GM18867 (cell line): ENCODE results near the gene ARPIN.
"Not testable (repeated sequence)": the region's sequence is repeated elsewhere in the genome, so short reads cannot be mapped to it uniquely, and the experiment has no call there.

Source experiments
- ATAC-seq: cut with Tn5 transposase; IDR thresholded peaks from one replicate; pipeline ENCODE4 v1.9.1; 2021; ENCODE audit warnings: mild to moderate bottlenecking, moderate library complexity; ENCODE audit not compliant: unreplicated experiment

Gene ARPIN

GRCh38 chr15:89880727-89881126 is 32.0 kb downstream of the ARPIN start:
- ATAC-seq, result no peak

- ATAC-seq, result no peak
Measured at GRCh38 chr15:89878323-89878722, 34.4 kb downstream of the ARPIN start.

GRCh38 chr15:89877083-89877425 is 35.7 kb downstream of the ARPIN start:
- no peak for ATAC-seq

- no peak for ATAC-seq
Measured at GRCh38 chr15:89876396-89877082, 36.2 kb downstream of the ARPIN start.

GRCh38 chr15:89875741-89876140 is 37.0 kb downstream of the ARPIN start:
- ATAC-seq, result no peak

- ATAC-seq, result peak; percentile 89
Measured at GRCh38 chr15:89874926-89875564, 37.7 kb downstream of the ARPIN start.

GRCh38 chr15:89870688-89871288 is 42.0 kb downstream of the ARPIN start:
- no peak for ATAC-seq

GRCh38 chr15:89870006-89870405 is 42.7 kb downstream of the ARPIN start:
- no peak for ATAC-seq

- ATAC-seq, result not testable (repeated sequence)
Measured at GRCh38 chr15:89869490-89869889, 43.3 kb downstream of the ARPIN start.

GRCh38 chr15:89864958-89865739 is 47.6 kb downstream of the ARPIN start:
- no peak for ATAC-seq

GRCh38 chr15:89863918-89864317 is 48.8 kb downstream of the ARPIN start:
- no peak for ATAC-seq

GRCh38 chr15:89860891-89861290 is 51.9 kb downstream of the ARPIN start:
- no peak for ATAC-seq

GRCh38 chr15:89860431-89860830 is 52.3 kb downstream of the ARPIN start:
- no peak for ATAC-seq

GRCh38 chr15:89858661-89859458 is 53.9 kb downstream of the ARPIN start:
- no peak for ATAC-seq

GRCh38 chr15:89857673-89858072 is 55.1 kb downstream of the ARPIN start:
- no peak for ATAC-seq

- ATAC-seq, result no peak
Measured at GRCh38 chr15:89855948-89856347, 56.8 kb downstream of the ARPIN start.

- not testable (repeated sequence) for ATAC-seq
Measured at GRCh38 chr15:89854863-89855262, 57.9 kb downstream of the ARPIN start.

GRCh38 chr15:89852342-89852995 is 60.3 kb downstream of the ARPIN start:
- ATAC-seq, result no peak

- ATAC-seq, result peak; percentile 57
Measured at GRCh38 chr15:89851673-89852341, 60.9 kb downstream of the ARPIN start.

GRCh38 chr15:89848970-89849292 is 63.8 kb downstream of the ARPIN start:
- no peak for ATAC-seq
